SU-DHL-6 (cell line): ENCODE measurements around the gene SNED1.

Source experiments
- H2AFZ ChIP-seq: fragments of 200-600 bp; sonication (generic); 2 replicates; pipeline ENCODE4 v1.6.1; 2014; ENCODE audit warnings: low read depth, mild to moderate bottlenecking, moderate library complexity, mixed read lengths, antibody characterized with exemption, low read length; ENCODE audit not compliant: severe bottlenecking
- H3F3A ChIP-seq: fragments of 200-600 bp; shearing (Covaris generic); 2 replicates; pipeline ENCODE4 v1.6.0; 2016; ENCODE audit warnings: antibody characterized with exemption, mild to moderate bottlenecking; ENCODE audit not compliant: insufficient read depth
- H3K27ac ChIP-seq: fragments of 200-600 bp; sonication (generic); 2 replicates; pipeline ENCODE4 v1.5.1; 2016; ENCODE audit warnings: low read depth, mild to moderate bottlenecking, low read length, moderate library complexity, mixed read lengths
- H3K27me3 ChIP-seq: fragments of 200-600 bp; sonication (generic), shearing (Covaris generic); 2 replicates; pipeline ENCODE4 v1.6.0; 2014; ENCODE audit warnings: mild to moderate bottlenecking, low read length
- H3K36me3 ChIP-seq: fragments of 200-600 bp; sonication (generic); 2 replicates; pipeline ENCODE4 v1.6.1; 2014; ENCODE audit warnings: mild to moderate bottlenecking, low read length, mixed read lengths
- H3K4me2 ChIP-seq: fragments of 300-600, 200-600 bp; shearing (Covaris generic), sonication (generic); 2 replicates; pipeline ENCODE4 v1.6.0; 2014; ENCODE audit warnings: low read length, low read depth, mild to moderate bottlenecking; ENCODE audit not compliant: poor library complexity, severe bottlenecking
- H3K4me3 ChIP-seq: fragments of 200-600 bp; sonication (generic); 2 replicates; pipeline ENCODE4 v1.5.1; 2014; ENCODE audit warnings: antibody characterized with exemption, low read length, mild to moderate bottlenecking, mixed read lengths; ENCODE audit not compliant: insufficient read depth, poor library complexity, severe bottlenecking
- H3K79me2 ChIP-seq: fragments of 200-600 bp; sonication (generic); 2 replicates; pipeline ENCODE4 v1.6.1; 2014; ENCODE audit warnings: mild to moderate bottlenecking, low read length, moderate library complexity; ENCODE audit not compliant: insufficient read depth
- H3K9ac ChIP-seq: fragments of 200-600 bp; sonication (generic); 2 replicates; pipeline ENCODE4 v1.7.0; 2014; ENCODE audit warnings: mild to moderate bottlenecking, low read length
- H3K9me2 ChIP-seq: fragments of 200-600 bp; sonication (generic); replicated peaks from 2 replicates; pipeline ENCODE4 v1.6.1; 2014; ENCODE audit warnings: low read length; ENCODE audit not compliant: insufficient read depth
- H3K9me3 ChIP-seq: fragments of 200-600 bp; sonication (generic); 2 replicates; pipeline ENCODE4 v1.6.1; 2014; ENCODE audit warnings: low read length, mixed read lengths; ENCODE audit not compliant: insufficient read depth
- H4K20me1 ChIP-seq: fragments of 200-600 bp; sonication (generic); 2 replicates; pipeline ENCODE4 v1.6.1; 2014; ENCODE audit warnings: low read depth, mild to moderate bottlenecking, antibody characterized with exemption, low read length, moderate library complexity, mixed read lengths
- CTCF ChIP-seq: fragments of 200-600 bp; sonication (generic); IDR thresholded peaks from one replicate; pipeline ENCODE4 v1.5.1; 2017; ENCODE audit warnings: antibody characterized with exemption, mild to moderate bottlenecking, low read length, moderate library complexity; ENCODE audit not compliant: insufficient read depth, poor library complexity, severe bottlenecking
- EZH2phosphoT487 ChIP-seq: fragments of 200-600 bp; sonication (generic), shearing (Covaris generic); conservative IDR thresholded peaks from 2 replicates; pipeline ENCODE4 v1.6.1; 2018; ENCODE audit warnings: mild to moderate bottlenecking, antibody characterized with exemption, low read length, moderate library complexity, mixed read lengths

SNED1 gene

DNA sequence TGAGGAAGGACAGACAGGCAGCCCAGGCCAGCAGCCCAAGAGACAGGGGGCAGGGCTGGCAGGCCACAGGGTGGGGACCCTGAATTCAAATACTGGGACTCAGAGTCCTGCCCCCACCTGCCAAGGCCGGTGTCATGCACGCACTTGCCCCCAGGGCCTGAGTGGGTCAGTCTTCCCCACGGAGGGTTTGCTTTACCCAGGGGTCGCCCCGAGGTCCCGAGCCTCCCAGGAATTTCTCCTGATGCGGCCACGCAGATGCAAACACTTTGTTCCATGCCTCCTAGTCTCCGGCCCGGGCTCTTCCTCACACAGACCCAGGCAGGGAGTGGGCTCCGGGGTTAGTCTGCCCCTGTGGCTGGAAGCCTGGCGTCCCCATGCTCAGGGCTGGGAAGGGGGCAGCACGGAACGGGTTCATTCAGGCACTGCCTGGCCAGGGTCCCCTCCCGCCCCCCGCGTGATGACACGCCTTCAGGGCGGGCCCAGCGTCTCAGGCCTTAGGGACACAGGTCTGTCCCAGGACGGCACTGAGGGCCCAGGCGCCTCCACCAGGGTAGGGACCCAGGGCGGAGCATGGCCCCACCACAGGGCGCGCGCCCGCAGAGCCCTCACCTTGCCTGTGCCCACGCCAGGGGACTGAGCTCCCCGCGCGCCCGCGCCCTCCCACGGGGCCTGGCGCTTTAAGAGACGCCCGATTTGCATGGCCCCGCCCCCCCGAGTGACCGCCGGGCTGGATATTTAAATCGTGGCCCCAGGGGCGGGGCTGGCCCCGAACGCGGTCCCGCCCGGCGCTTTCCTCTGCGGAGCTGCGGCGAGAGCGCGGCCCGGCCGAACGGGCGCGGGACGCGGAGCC is at the start of gene SNED1:
Gene SNED1, plus strand, starts transcription at position 763 of the 850 bp plus-strand sequence. CDS start 220 bp downstream, outside the sequence.
- no peaks in the 10 kb centered on the region for H3K36me3 ChIP-seq
- H3K27me3 ChIP-seq, result no peaks in the 10 kb centered on the region
- H3K9ac ChIP-seq, result no peak within 1 kb of the TSS
- H3K9me3 ChIP-seq, result no peaks in the 10 kb centered on the region
- no peaks in the 10 kb centered on the region for H3K79me2 ChIP-seq
- H3K9me2 ChIP-seq, result no peaks in the 10 kb centered on the region
- no peak within 1 kb of the TSS for H3K4me2 ChIP-seq
- TF ChIP-seq EZH2phosphoT487 (no peak), CTCF (no peak)
- no peak within 1 kb of the TSS for H3K27ac ChIP-seq
- H2AFZ ChIP-seq, result no peak within 1 kb of the TSS
- H3K4me3 ChIP-seq, result no peak within 1 kb of the TSS
- H4K20me1 ChIP-seq, result no peaks in the 10 kb centered on the region
- no peaks in the 10 kb centered on the region for H3F3A ChIP-seq

DNA sequence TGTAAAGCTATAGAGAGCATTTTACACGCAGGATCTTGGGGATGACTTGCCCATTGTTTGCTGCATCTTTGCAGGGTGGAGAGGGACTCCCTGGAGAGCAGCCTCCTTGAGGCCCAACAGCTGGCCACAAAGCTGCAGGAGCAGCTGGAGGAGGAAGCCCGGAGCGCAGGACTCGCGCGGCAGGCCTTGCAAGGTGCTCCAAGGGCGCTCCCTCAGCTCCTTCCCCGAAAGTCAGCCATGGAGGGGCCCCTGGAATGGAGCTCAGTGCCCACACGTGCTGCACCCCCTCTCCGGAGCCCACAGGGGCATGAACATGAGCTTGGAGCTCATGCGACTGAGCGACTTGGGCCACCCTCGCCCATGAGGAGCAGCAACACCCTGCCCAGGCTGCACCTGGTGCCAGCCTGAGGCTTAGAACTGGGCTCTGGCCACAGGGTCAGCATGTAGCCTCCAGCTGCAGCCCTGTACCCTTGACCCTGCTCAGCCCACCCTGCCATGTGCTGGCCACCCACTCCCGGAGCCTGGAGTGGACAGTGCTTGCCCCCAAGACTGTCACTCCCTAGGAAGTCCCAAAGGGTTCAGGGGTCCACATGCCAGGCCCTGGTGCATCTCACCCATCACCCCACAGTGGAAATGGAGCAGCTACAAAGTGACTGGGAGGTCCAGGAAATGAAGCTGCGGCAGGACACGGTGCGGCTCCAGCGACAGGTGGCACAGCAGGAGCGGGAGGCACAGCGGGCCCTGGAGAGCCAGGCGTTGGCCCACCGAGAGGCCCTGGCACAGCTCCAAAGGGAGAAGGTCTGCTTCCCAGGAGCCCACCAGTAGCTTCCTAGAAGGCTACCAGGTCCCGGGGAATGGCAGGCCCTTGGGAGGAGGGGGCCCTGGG is 49.3 kb upstream of the SNED1 start:
- no peak overlapping the region for H3K4me2 ChIP-seq
- H3K9me2 ChIP-seq, result no peaks in the 10 kb centered on the region
- H3K9ac ChIP-seq, result no peak overlapping the region
- H3K9me3 ChIP-seq, result no peaks in the 10 kb centered on the region
- H3F3A ChIP-seq, result no peaks in the 10 kb centered on the region
- no peaks in the 10 kb centered on the region for H3K79me2 ChIP-seq
- no peak overlapping the region for H2AFZ ChIP-seq
- no peaks in the 10 kb centered on the region for H3K36me3 ChIP-seq
- no peaks in the 10 kb centered on the region for H4K20me1 ChIP-seq
- H3K4me3 ChIP-seq, result no peak overlapping the region
- no peak overlapping the region for H3K27ac ChIP-seq
- no peak for TF ChIP-seq EZH2phosphoT487
- TF ChIP-seq CTCF, result no peak
- H3K27me3 ChIP-seq, result no peaks in the 10 kb centered on the region

DNA sequence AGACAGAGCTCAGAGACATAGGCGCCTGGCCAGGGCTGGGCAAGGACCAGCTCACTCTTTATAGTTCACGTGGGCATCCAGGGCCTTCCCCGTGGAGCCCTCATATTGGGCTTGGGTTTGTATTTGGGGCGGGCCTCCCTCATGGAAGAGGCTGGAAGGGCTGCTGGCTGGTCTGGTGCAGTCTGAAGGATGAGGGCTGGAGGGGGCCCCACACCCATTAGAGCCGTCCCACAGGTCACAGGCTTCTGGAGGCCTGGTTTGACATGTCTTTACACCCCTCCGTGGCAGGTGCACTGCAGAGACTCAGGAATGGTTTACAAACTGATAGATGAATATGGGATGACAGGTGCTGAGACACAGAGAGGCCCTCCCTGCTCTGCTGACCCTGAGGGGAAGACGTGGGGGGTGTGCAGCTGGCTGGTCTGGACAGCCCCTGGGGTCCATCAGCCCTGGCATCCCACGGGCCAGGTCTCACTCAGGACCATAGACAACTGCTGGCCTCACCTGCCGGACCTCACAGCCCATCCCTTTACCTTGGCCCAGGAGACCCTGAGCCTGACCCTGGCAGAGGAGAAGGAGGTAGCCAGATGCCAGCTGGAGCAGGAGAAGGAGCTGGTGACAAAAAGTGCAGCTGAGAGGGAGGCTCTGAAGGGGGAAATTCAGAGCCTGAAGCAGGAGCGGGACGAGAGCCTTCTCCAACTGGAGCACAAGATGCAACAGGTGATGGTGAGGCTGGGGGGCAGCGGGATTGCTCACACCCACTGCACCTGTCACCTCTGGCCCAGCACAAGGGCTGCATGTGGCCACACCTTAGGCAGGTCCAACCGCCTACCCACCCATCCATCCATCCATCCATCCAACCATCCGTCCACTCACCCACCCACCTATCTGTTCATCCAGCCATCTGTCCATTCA is 48.4 kb upstream of the SNED1 start:
- H3K4me3 ChIP-seq, result no peak overlapping the region
- no peaks in the 10 kb centered on the region for H3K27me3 ChIP-seq
- H3K9me3 ChIP-seq, result no peaks in the 10 kb centered on the region
- H4K20me1 ChIP-seq, result no peaks in the 10 kb centered on the region
- no peaks in the 10 kb centered on the region for H3K79me2 ChIP-seq
- H3K9ac ChIP-seq, result no peak overlapping the region
- H3K27ac ChIP-seq, result no peak overlapping the region
- no peaks in the 10 kb centered on the region for H3F3A ChIP-seq
- no peaks in the 10 kb centered on the region for H3K36me3 ChIP-seq
- no peak overlapping the region for H2AFZ ChIP-seq
- no peaks in the 10 kb centered on the region for H3K9me2 ChIP-seq
- TF ChIP-seq EZH2phosphoT487 (no peak), CTCF (no peak)
- H3K4me2 ChIP-seq, result no peak overlapping the region
